GM12874 (cell line): ENCODE data around the gene HDAC4.

Source experiments
- TF ChIP-seq, protein P1 (sequence below): IDR thresholded peaks from 2 replicates; pipeline ENCODE4 v1.5.1; 2011; ENCODE audit warnings: low read depth, mild to moderate bottlenecking, control low read depth, low read length, moderate library complexity; ENCODE audit not compliant: insufficient read depth

Gene HDAC4

GRCh38 chr2:239297142-239298004, 103.4 kb downstream of the HDAC4 start:
- TF ChIP-seq, protein P1, sequence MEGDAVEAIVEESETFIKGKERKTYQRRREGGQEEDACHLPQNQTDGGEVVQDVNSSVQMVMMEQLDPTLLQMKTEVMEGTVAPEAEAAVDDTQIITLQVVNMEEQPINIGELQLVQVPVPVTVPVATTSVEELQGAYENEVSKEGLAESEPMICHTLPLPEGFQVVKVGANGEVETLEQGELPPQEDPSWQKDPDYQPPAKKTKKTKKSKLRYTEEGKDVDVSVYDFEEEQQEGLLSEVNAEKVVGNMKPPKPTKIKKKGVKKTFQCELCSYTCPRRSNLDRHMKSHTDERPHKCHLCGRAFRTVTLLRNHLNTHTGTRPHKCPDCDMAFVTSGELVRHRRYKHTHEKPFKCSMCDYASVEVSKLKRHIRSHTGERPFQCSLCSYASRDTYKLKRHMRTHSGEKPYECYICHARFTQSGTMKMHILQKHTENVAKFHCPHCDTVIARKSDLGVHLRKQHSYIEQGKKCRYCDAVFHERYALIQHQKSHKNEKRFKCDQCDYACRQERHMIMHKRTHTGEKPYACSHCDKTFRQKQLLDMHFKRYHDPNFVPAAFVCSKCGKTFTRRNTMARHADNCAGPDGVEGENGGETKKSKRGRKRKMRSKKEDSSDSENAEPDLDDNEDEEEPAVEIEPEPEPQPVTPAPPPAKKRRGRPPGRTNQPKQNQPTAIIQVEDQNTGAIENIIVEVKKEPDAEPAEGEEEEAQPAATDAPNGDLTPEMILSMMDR: no peak

DNA sequence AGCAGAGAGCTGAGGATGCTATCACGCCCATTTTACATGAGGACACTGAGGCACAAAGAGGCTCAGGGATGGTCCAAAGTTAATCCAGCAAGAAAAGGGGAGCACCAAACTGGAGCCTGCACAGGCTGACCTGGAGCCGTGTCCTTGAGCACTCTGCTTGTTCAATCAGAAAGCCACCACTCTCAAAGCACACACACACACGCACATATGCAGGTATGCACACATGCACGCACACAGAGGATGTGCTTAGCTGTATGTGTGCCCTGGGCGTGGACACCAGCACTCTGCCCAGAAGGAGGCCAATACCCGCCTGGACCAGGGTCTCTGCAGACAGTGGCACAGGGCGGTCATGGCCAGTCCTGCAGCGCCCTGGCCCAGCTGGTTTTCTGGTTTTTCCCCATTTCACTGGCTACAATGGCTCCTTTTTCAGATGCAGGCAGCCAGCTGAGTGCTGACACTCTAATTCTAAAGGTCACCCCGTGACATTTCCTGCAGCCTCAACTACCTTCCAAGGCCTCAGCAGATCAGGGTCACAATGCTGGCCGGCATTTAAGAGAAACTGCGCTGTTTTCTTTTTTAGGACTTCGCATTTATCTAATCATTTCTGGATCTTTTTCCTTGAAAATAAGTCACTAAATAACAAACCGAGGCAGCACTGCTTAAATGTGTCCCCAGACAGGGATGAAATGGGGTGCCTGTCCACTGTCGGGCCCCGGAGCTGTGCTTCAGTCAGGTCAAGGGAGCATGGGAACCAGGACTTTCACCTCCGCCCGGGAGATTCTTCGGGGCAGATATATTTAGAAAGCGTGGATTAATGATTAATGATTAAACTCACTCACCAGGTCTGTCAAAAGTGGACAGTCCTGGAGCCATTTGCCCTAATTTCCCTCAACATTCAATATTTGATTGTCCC, 104.5 kb downstream of the HDAC4 start:
- TF ChIP-seq, protein P1: no peak

- TF ChIP-seq, protein P1: no peak
These were observed 105.3 kb downstream of the HDAC4 start for GRCh38 chr2:239295377-239296019.

GRCh38 chr2:239294571-239295054, 106.2 kb downstream of the HDAC4 start:
- TF ChIP-seq, protein P1: no peak

DNA sequence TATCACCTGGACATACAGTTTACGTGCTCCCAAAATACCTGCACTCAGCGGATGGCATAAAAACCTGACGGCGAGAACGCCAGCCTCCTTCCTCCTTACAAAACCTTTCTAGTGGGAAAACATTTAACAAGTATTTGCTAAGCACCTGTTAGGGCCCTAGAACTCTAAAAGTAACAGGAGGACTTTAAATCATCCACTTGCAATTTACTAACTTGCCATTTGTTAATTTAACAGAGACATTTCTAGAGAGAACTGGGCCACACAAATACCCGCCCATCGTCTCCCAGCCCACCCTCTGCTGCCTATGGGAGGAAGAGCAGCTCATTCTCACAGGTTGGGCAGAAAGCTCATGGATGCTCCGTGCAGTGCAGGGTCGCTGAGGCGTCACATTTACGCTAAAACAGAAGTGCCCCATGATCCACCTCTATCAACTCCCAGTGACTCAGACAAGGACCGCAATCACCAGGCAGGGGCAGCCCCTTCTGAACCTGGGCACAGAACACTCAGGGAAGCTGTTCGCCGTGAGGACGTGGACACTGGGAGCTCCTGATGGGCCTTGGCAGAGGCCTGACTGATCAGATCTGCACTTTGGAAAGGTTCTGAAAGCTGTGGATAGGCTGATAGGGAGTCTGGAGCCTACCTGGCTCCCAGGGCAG, 106.9 kb downstream of the HDAC4 start:
- TF ChIP-seq, protein P1: no peak

DNA sequence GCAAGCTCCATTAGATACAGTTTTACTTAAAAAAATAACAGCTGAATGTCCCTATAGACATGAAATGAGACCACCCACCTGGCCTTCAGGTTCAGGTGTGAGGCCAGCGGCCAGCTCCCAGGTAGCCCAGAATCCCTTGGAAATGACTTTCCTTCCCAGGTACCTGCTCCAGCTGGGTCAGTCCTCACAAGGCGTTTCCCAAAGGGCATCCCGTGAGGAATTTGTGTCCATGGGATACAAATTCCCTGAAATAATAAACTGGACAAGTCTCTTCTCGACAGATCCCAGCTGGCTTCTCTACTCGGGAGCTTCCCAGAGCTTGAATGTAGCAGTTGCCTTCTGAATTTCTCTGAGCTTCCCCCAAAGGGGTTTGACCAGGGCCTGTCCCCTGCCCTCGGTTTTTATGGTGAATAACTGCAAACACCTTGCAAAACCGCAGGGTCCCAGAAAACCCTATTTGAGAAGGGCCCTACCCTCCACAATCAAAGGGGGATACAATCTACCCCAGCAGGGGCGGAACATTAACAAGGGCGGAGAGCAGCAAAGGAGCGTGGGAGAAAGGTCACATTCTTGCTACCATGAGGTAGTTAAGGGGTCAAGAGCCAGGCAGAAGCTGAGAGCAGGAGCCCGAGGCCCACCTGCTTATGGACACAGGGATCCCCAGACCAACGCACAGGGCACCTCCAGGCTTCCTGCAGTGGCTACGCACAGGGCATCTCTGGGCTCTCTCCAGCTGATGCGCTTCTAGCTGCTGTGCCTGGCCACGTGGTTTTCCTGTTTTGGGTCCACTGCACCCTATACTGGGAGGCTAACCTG, 107.7 kb downstream of the HDAC4 start:
- TF ChIP-seq, protein P1: no peak
